NCI-H510A (cell line): Measurements from ENCODE around the gene DNAH7.
"Not testable (repeated sequence)": the region's sequence is repeated elsewhere in the genome, so short reads cannot be mapped to it uniquely, and the experiment has no call there.

Experiments used
- DNase-seq: peaks from one replicate; lab custom pipeline; 2025; lab: John Stamatoyannopoulos, UW

The DNAH7 gene

GRCh38 chr2:196068271-196069209, at the start of gene DNAH7:
Gene DNAH7, minus strand, starts transcription at chr2:196068837. Its CDS starts 126 bp downstream, at chr2:196068711.
- DNase-seq: peak; percentile 66

- no peak for DNase-seq
These were observed 48.6 kb upstream of the DNAH7 start for GRCh38 chr2:196117214-196117705.

GRCh38 chr2:196113061-196113974, 44.7 kb upstream of the DNAH7 start:
- DNase-seq: no peak

- DNase-seq: no peak
These were observed 43.9 kb upstream of the DNAH7 start for GRCh38 chr2:196112418-196113034.

GRCh38 chr2:196108604-196109003, 40.0 kb upstream of the DNAH7 start:
- no peak for DNase-seq

DNA sequence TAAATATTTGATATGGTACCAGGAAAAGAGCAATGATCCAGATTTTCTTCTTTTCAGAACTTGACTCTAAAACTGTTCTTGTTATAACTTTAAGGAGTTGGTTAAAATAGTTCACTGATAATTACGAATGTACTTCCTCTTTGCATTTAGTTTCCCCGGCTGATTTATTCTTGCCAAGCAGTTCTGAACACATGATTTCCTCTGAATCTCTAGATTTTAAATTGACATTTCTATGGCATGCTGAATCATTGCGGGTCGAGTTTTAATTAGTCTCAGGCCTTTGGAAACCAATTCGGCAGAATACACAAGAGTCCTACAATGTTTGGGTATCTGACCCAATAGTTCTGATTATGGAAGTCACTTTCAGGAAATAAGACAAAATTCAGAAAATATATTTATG, 37.3 kb upstream of the DNAH7 start:
- DNase-seq: no peak

DNA sequence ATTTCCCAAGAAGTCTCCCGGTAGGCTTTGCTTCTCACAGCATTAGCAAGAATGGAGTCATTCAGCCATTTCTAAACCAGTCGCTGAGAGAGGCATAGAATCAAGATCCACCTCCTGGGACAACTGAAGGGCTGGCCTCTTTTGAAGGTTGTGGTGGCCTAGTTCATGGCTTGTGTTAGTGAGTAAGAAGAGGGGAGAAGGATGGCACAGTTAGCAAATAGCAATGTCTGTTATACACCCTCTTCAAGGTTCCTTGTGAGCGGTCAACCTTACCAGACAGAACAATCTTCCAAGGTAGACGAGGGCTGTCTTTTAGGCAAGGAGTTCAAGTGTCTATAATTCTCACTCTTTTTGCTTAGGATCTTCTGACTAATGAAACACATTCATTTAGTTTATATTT, 35.4 kb upstream of the DNAH7 start:
- no peak for DNase-seq

- DNase-seq: no peak
These were observed 35.0 kb upstream of the DNAH7 start for GRCh38 chr2:196103626-196104025.

DNA sequence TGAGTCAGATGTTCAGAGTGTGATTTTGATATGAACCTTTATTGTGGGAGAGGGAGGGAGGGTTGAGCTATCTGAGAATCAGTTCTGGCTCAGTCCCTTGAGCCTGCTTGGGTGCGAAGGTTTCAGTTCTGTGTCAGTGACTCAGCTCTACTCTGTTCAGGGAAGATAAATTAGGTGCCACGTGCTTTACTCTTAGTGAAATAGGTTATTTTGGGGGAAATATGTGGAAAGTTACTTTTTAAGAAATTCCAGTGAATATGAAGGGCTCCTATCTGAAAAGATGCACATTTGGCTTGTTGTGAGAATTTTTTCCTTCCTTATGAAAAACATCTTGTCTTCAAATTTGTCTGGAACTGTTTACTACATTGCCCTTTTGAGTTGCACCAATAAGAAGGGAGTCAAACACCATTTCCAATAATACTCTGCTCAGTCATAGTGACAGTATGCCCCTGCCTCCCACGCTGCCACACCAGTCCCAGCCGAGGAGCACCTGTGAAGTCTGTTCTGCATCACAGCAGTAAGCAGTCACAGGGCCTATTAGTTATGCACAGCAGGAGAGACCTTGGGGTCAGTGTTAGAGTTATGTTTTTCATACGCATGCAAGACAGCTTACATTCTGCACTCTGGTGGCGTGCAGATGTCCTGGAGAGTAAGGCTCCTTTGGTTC, 32.8 kb upstream of the DNAH7 start:
- no peak for DNase-seq

DNA sequence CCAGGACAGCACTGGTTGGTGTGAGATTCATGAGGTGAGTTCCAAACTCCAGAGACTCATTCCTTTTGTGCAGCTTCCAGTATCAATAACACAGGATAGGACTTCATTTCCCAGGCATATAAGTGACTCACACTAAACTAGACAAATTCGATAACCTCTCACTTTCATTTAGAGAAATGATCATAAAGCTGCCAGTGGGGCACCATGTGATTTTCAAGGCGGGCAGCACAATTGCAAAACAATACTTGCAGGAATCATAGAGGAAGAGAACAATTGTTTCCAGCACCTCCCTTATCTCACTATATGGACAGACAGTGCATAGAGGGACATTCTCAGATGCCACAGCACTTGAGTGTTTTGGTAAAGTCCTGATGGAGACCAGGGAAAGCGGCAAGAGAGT, 31.3 kb upstream of the DNAH7 start:
- no peak for DNase-seq

DNA sequence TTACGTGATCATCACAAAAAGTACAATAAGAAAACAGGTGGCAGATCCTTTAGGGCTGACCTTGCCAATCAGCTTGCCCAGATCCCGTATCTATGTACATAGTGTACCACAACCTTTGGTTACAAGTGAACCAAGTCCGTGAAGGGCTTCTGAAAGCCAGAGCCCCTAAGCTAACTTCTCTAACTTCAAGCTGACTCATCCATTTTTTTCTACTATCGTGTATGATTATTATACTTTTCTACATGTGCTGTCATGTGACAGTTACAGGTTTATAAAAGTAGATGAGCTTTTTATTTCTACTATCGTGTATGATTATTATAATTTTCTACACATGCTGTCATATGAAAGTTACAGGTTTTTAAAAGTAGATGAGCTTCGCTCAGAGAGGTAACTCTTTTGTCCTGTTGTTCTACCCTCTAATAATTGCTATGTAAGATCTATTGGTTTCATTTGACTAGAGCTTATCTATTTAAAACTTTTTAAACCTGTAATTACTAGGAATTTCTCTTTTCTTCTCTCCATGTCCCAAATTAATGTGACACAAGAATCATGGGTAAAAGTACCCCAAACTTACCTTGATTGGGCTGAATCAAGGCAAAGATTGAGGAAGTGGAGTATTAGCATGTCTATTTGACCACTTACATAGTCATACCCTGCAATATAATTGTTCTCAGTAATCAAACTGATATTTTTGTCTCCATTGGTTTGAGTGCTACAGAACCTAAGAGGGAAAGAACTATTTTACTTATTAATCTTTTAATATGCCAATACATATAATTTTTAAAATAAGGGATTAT, 29.4 kb upstream of the DNAH7 start:
- DNase-seq: no peak

DNA sequence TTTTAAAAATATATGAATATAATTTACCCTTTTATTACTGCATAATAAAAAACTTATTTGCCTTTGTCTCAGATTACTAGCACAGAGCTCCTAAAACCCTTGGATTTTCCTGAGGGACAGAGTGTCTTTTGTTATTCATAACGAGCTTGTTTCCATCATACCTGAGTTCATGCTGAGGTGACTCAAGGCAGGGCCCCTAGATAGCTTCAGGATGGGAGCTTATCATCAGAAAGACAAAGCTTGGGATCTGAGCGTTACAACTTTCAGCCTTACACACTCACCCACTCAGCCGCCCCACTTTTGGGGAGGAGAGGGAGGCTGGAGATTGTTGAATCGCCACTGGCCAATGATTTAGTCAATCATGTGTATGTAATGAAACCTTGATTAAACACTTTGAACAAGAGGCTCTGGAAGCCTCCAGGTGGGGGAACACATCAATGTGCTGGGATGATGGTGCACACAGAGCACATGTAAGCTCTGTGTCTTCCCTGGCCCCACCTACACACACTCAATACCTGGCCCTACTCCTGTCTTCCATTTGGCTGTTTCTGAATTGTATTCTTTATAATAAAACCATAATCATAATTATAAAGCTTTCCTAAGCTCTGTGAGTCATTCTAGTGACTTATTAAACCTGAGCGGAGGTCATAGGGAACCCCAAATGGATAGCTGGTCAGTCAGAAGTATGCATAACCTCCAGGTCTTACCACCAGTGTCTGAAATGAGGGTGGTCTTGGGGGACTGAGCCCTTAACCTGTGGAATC, 28.5 kb upstream of the DNAH7 start:
- peak; percentile 26 for DNase-seq

DNA sequence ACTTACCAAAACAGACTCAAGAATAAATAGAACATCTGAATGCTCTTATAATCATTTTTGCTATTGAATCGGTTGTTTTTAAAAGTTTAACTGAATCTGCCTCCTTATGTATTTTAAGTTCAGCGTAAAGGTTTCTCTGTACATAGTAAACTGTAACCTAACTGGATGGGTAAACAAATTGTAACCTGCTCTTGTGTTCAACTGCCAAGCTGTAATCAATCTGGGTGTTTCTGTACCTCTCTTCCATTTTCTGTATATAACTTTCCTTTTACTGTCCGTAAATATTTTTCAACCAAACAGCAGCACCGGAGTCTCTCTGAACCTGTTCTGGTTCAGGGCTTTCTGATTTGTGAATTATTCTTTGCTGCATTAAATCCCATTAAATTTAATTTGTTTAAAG, 27.6 kb upstream of the DNAH7 start:
- no peak for DNase-seq

- not testable (repeated sequence) for DNase-seq
These were observed 20.8 kb upstream of the DNAH7 start for GRCh38 chr2:196089448-196089847.

GRCh38 chr2:196088203-196088602, 19.6 kb upstream of the DNAH7 start:
- DNase-seq: peak; percentile 68

- no peak for DNase-seq
These were observed 18.1 kb upstream of the DNAH7 start for GRCh38 chr2:196086517-196087368.

DNA sequence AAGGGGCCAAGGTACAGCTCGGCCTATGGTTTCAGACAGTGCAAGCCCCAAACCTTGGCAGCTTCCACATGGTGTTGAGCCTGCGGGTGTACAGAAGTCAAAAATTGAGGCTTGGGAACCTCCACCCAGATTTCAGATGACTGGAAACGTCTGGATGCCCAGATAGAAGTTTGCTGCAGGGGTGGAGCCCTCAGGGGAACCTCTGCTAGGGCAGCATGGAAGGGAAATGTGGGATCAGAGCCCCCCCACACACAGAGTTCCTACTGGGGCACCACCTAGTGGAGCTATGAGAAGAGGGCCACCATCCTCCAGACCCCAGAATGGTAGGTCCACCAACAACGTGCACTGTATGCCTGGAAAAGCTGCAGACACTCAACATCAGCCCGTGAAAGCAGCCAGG, 15.0 kb upstream of the DNAH7 start:
- no peak for DNase-seq

DNA sequence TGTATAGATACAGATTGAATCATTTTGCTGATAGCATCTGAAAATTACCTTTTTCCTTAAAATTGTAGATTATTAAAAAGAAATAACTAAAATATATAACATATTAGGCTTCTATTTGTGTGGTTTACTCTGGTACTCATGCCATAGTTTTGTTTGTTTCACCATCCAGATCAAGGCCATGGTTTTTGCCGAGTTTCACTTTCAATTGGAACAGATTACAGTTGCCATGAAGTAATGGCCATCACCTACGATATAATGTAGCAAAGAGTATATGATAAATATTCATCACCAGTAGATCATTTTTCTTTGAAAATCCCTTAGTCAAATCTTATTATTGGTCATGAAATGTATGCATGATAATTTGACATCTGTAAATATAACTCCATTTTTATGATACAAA, 11.9 kb upstream of the DNAH7 start:
- DNase-seq: no peak

GRCh38 chr2:196079052-196079451, 10.4 kb upstream of the DNAH7 start:
- no peak for DNase-seq
